Measurements from ENCODE around the gene ADCY6. TPM values are rescaled to one million over a fixed set of nuclear protein-coding genes. Genes with fewer than 3 reads are reported as not detected.

The ADCY6 gene
- total RNA-seq, 2 donors from 2014 or later: 84.7 to 121 TPM

- peak overlapping the region; percentile 64 for H3K4me3 ChIP-seq
- no peaks in the 10 kb centered on the region for H3K9me3 ChIP-seq
- H3K27me3 ChIP-seq: no peaks in the 10 kb centered on the region
- DNase-seq: no peak
- TF ChIP-seq CTCF (IDR thresholded peaks at IDR 0.05): no peak
- H3K36me3 ChIP-seq: no peaks in the 10 kb centered on the region
- peaks cover 13% of the 10 kb centered on the region for H3K4me1 ChIP-seq
- H3K9ac ChIP-seq (ENCODE audit: low read depth in 2 of 2, low read length in 2 of 2): peak overlapping the region; percentile 39 to 46
- intact Hi-C loops (cut with DNase I): no loop called here
- peak overlapping the region; percentile 94 for H3K27ac ChIP-seq
Observed at GRCh38 chr12:48717252-48717695, 71.6 kb downstream of the ADCY6 start.

GRCh38 chr12:48716493-48717251 is 72.2 kb downstream of the ADCY6 start, which contains the start of gene CCNT1:
Gene CCNT1, minus strand, starts transcription at chr12:48716707. Its CDS starts 32 bp downstream, at chr12:48716675.
- no peaks in the 10 kb centered on the region for H3K27me3 ChIP-seq
- H3K4me3 ChIP-seq: peak within 1 kb of the TSS; percentile 64
- H3K36me3 ChIP-seq: peaks cover 4% of the 10 kb centered on the region
- peak; percentile 11 for TF ChIP-seq CTCF (IDR thresholded peaks at IDR 0.05)
- DNase-seq: peak; percentile 99
- no peaks in the 10 kb centered on the region for H3K9me3 ChIP-seq
- peak within 1 kb of the TSS; percentile 82 to 91 for H3K9ac ChIP-seq (ENCODE audit: low read depth in 2 of 2, low read length in 2 of 2)
- intact Hi-C loops (cut with DNase I): no loop called here
- peak within 1 kb of the TSS; percentile 94 for H3K27ac ChIP-seq
- peaks cover 13% of the 10 kb centered on the region for H3K4me1 ChIP-seq

Small RNAs within 50 kb of the gene (microRNA-seq; reads per million reads assigned to microRNA genes)
- gene MIR4701: not detected

Other genes with a start within 250 kb of the ADCY6 start
- not detected for gene LALBA, start 219.0 kb downstream of the ADCY6 start, total RNA-seq
- 10 to 100 TPM; 16.1 to 24.3 TPM for gene KANSL2, start 106.9 kb downstream of the ADCY6 start, total RNA-seq
- 10 to 100 TPM; 26.3 to 38.7 TPM for gene CCNT1, start 72.4 kb downstream of the ADCY6 start, total RNA-seq
- gene CACNB3, start 29.4 kb upstream of the ADCY6 start, total RNA-seq: 10 to 100 TPM; 23.4 to 54.5 TPM
- gene DDX23, start 63.1 kb upstream of the ADCY6 start, total RNA-seq: 100 to 1,000 TPM in 1 of 2 donors, 10 to 100 TPM in 1; 87.2 to 150 TPM
- gene RND1, start 76.8 kb upstream of the ADCY6 start, total RNA-seq: 1 to 10 TPM; 2.5 to 3.4 TPM
- 10 to 100 TPM; 33.7 to 47.4 TPM for gene FKBP11, start 136.4 kb upstream of the ADCY6 start, total RNA-seq
- 100 to 1,000 TPM; 255 to 261 TPM for gene ARF3, start 168.4 kb upstream of the ADCY6 start, total RNA-seq
- gene WNT10B, start 182.6 kb upstream of the ADCY6 start, total RNA-seq: under 1 TPM; 0.24 to 0.47 TPM
- not detected for gene WNT1, start 189.2 kb upstream of the ADCY6 start, total RNA-seq
- gene DDN, start 210.3 kb upstream of the ADCY6 start, total RNA-seq: under 1 TPM; 0.17 to 0.21 TPM
- gene PRKAG1, start 229.7 kb upstream of the ADCY6 start, total RNA-seq: 10 to 100 TPM; 49.5 to 54.8 TPM